HG03045 (cell line): ENCODE results near the gene AEBP1.

ENCODE experiments used
- ATAC-seq: cut with Tn5 transposase; IDR thresholded peaks from one replicate; pipeline ENCODE4 v1.9.1; 2021; ENCODE audit warnings: mild to moderate bottlenecking, moderate library complexity; ENCODE audit not compliant: unreplicated experiment

The AEBP1 gene

DNA sequence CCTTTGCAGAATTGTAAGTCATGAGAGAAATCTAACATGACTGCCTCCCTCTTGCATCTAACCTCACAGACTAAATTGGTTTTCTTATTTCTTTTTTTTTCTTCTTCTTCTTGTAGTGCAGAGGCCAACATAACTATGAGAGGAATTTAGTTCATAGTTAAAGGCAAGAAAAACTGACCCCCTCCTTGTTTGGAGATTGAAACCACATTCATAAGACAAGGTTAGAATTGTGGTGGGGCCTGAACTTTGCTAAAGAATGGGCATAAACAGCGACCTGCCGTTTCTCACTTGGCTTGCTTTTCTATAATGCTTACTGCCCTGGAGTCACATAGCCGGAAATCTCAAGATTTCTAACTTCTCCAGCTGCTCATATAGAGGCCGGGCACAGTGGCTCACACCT lies 19.4 kb upstream of the AEBP1 start:
- no peak for ATAC-seq

DNA sequence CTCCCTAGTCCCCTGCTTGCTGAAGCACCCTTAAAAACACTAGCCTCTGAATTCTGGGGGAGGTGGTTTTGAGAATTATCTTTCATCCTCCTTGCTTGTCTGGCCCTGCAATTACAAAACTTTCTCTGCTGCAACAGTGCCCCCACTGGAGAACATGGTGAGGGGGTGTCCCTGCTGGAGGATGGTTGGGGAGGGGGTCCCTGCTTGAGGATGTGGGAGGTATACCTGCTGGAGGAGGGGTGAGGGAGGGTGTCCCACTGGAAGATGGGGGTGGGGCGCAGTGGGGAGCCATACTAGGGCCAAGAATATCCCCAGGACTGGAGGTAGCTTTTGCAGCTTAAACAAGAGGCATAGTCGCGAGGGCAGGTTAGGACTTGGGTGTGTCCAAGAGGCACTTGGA lies 18.6 kb upstream of the AEBP1 start:
- ATAC-seq, result no peak

GRCh38 chr7:44086627-44087026 lies 17.5 kb upstream of the AEBP1 start:
- ATAC-seq, result no peak

DNA sequence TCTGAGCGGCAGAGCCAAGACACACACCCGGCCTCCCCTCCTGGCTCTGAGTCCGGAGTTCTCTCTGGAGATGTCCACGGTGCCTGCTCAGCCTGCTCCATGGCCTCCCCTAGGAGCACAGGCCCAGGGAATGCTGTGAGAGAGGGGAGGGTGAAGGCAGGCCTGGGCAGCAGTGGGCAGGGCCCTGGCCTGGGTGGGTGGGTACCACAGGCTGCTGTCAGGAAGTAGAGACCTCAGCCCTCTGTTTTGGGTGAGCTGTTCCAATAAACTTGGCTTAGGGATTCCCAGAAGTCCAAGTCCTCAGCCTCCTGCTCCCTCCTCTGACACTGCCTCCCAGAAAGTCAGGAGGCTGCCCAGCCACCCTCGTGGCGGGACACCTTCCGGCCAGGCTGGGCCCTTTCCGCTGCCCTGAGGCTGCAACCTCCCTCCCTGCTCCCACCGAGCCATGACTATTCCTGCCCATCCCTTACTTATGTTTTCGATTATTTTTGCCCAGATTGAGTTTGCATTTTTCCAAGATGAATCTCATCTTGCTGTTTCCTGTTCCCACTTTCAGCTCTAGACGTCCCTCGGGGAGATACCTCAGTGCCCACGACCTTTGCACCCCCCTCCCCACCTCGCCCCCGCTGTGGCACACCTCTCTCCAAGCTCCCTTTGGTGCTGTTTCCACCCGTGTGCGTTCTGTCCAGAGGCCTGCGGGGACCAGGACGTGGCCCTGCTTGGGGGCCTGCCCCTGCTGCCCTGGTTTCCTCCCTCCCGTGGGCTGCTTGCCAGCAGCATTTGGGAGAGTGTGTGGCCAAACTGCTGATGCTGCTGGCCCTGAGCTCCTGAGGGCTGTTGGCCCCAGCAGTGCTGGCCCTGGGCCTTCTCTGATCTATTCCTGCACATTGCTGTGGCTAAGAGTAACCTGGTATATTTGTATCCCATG lies 16.0 kb upstream of the AEBP1 start:
- no peak for ATAC-seq

GRCh38 chr7:44093102-44093641 lies 11.0 kb upstream of the AEBP1 start:
- no peak for ATAC-seq

DNA sequence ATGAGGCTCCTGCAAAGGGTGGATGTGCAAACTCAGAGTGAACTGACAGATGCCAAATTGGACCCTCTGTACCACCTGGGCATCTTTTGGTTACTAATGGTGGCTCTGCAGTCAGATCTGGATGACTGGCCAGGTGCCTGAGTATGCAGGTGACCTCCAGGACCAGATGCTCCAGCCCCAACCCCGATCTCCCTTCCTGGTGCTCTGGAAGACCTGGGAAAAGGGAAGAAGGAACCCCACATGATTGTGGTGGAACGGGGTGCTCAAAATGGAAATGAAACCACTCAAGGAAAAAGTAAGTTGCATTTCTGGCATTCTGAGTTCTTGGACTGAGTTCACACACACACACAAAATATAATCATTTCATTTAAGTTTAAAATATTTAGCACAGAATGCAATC lies 9.8 kb upstream of the AEBP1 start:
- no peak for ATAC-seq

- no peak for ATAC-seq
Observed at GRCh38 chr7:44094883-44095592, 9.1 kb upstream of the AEBP1 start.

DNA sequence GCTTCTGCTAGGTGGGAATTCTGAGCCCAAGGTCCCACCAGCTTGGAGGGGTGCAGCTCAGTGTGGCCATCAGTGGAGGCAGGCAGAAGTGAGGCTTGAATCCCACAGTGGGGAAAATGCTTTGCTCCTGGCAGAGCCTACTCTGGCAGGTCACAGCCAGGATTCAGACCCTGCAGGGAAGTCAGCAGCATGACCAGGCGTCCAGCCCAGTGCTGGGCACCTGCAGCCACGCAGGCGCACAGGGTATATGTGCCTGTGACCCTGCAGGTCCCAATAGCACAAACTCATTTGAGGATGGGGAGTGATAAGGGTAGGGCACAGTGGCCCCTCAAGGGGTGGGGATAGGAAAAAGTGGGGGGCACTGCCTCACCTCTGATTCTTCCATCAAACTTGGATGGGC lies 8.4 kb upstream of the AEBP1 start:
- no peak for ATAC-seq

GRCh38 chr7:44096326-44096881 lies 7.7 kb upstream of the AEBP1 start:
- ATAC-seq, result no peak

GRCh38 chr7:44097064-44097932 lies 6.8 kb upstream of the AEBP1 start:
- ATAC-seq, result no peak

DNA sequence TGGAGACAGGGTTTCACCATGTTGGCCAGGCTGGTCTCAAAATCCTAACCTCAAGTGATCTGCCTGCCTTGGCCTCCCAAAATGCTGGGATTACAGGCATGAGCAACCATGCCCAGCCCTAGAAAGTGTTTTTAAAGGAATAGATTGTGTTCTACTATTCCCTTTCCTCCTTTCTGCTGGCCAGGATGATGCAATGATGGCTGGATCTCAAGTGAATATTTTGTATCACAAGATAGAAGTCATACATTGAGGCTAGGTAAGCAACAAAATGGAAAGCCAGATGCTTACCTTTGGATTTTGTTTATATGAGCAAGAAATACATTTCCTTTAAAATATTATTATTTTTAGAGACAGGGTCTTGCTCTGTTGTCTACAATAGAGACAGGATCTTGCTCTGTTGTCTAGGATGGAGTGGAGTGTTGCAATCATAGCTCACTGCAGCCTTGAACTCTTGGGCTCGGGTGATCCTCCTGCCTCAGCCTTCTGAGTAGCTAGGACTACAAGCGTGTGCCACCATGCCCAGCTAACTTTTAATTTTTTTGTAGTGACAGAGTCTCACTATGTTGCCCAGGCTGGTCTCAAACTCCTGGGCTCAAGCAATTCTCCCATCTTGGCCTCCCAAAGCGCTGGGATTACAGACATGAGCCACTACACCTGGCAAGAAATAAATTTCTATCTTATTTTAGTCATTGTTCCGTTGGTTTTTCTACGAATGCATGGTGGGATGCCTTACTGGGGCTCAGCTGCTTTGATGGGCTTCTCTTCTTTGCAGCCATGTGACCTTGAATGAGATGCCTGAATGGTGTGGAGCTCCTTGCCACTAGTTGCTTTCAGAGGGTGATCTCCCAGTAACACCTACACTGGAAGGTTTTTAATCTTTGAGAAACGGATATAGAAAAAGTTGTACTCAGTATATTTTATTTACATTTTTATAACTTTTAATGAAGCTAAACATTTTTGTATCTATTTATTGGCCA lies 5.8 kb upstream of the AEBP1 start:
- ATAC-seq, result no peak

- ATAC-seq, result no peak
Observed at GRCh38 chr7:44099669-44100068, 4.5 kb upstream of the AEBP1 start.

DNA sequence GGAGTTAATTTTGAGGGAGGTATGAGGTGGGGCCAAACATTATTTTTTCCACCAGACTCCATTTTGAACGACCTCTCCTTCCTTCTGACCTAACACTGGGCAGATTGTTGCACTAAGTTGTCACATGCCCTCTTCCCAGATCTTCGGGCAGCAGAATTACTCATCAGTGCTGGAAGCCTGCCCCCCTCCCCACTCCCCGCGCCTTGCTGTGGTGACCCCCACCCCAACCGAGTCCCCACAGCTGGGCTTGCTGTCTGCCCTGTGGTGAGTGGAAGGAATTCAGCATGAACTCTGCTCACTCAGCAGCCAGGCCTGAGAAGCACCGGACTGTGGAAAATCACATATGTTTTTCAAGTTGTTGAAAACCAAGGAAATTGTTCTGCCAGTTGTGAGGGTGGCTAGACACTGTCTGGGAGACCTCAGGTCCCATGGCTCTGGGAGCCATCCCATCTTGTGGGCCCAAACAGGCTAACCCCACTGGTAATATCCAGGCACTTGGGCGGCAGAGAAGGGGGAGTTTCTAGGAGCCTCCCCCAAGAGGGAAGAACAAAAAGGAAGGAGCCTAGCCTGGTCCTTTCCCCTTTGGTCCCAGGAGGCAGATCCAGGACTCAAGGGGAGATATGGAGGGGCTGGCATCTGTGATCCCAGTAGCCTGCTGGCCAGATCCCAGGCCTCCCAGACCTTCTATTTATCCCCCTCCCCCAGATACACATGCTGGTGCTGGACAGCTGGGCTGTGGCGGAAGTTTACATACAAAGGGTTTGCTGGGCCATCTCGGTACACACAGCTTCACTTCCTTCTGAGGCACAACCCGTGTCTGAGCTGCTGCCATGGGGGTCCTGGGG lies 3.5 kb upstream of the AEBP1 start:
- no peak for ATAC-seq

GRCh38 chr7:44101303-44101965 lies 2.7 kb upstream of the AEBP1 start:
- ATAC-seq, result no peak

DNA sequence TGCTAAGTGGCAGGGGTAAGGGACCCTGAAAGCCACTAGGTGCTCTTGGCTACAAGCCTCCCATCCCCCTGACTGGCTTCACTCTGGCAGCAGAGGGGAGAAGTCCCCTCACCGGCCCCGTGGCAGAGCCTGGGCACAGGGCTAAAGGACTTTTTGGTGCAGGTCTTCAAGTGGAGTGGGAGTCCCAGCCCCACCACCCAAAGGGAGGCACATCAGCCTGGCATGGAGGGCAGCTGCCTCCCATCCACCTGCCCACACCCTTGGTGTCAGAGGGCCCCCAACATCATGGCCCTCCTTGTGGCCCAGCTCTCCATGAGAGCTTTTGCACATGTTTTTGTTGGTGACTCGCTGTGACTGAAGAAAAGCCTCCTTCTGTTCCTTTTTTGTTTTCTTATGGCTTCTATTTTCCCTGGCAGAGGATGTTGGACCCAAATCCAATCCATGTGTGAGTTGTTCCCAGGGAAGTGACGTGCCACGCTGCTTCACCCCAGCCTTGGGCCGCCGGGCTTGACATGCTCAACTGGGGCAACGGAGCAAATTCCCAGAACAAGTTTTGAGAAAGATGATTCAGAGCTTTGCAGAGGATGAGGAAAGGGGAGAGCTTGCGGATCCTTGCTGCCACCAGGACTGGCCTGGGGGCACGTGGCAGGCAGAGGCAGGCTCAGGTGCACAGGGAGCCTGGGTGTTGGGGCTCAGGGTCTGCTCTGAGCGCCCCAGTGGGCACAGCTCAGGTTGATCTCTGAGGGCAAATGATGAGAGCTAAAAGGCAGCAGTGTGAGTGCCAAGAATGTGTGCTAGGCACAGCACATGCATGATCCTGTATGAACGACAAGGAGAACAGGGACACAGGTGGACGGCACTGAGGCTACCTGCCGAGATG lies 1.9 kb upstream of the AEBP1 start:
- no peak for ATAC-seq

DNA sequence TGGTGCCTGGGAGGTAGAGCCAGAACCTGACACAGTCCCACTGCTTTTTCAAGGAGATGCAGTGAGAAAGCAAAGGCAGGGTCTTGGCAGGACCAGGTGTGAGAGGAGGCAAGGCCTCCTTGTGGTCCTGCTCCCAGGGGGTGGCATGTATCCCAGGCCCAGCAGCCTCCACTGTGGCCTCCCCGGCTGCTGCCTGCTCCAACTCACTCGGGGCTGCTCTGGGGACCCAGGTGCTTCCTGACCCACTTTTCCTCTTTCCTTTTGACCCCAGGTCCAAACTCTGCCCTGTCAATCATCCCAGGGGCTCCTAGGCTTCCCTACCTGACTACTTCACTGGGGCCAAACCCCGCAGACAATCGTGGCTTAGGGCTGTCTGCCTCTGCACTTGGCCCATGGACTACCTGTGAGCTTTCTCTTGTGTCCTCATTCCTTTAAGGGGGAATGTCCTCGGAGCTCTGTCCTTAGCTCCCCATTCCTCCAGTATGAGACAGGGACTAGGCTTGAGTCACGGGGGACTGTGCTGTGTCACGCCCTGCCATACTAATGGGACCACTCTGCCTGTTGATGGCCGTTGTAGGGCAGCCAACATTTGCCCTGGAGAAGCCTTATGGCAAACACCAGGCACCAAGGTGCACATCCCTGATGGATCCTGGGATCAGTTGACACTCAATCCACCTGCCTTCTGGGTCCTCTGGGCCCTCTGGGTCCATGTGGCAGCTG lies 1.1 kb upstream of the AEBP1 start:
- ATAC-seq, result no peak

DNA sequence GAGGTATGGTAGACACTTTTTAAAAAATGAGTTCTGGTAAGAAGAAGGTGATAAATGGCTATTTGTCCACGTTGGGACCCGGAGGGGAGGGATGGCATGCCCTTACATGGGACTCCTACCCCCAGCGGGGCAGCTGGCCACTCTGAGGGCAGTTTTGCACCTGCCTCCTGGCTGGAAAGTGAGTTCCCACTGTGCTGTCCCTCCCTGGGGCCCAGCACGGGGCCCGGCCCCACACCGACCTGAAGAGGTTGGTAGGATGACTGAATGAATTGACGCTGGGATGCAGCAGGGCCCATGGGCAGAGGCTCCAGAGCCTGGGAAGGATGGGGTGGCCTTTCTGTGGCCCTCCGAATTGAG lies 601 bp upstream of the AEBP1 start:
- no peak for ATAC-seq
